Hematopoietic multipotent progenitor cell treated with erythropoietin and hydrocortisone succinate and interleukin-3 and kit ligand, for 15 days (in vitro differentiated cells): ENCODE data around the gene TRPV2.

ENCODE experiments used
- DNase-seq: peaks from one replicate; pipeline ENCODE4 v3.0.0-alpha.2; 2015; ENCODE audit warnings: low spot score

Gene TRPV2

DNA sequence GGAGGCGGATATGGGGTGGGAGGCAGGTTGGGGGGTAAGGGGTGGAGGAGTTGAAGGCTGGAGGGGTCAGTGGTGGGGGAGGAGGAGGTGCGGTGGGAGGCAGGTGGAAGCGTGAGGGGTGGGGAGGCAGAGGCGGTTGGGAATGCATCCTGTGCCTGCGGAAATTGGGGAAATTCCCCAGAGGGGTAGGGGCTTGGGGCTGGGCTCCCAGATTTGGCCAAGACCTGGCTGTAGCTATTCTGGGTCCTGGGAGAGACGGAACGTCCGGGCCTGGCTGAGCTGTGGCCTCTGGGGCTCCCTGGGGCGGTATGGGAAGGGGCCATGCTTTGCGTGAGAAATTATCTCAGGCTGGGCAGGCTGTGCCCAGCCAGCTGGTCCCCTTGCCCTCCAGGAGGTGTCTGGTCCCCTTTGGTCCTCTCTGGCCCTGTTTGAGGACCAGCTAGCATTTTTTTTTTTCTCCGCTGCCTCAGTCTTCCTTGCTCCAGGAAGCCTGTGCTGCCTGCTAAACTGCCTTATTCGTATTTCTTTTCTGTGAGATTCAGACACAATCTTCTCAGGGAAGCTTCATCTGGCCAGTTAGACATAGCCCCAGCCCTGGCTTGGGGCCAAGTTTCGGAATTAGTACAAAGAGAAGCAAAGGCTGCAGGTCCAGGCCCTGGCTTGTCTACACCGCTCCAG lies 7.3 kb upstream of the TRPV2 start:
- DNase-seq, result peak; percentile 47

GRCh38 chr17:16417399-16417798 lies 2.0 kb downstream of the TRPV2 start:
- no peak for DNase-seq

DNA sequence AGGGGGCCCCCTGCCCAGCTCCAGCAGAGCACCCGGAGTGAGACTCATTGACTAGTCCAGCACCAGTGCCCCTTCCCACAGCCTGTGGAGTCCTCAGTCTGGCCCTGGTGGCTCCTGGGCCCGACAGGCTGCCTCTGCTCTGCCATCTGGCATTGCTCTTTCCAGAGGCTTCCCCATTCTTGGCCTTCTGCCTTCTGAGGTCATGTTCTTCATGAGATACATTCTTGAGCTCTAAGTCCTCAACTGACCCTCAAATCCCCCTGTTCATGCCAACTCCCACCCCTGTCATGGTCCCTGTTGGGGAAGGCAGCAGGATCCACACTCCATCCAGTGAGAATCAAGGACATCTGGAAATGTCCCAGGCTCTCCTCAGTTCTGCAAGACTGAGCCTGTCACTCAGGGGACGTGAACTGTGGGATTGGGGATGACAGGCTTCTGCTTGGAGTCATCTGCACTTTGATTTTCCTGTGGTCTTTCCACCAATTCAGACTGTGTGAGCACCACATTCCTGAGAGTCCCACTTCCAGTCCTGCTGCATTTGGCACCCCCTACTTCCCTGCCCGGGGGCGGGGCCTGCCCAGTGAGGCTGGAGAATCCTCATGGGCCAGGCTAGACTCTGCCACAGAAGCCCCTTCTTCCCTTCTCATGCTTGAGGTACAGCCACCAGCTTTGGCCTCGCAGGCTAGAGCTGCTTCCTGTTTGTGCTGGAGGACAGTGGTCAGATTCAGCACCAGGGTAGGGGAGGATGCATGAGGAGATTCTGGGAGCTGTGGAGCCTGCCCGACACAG lies 2.7 kb downstream of the TRPV2 start:
- no peak for DNase-seq

GRCh38 chr17:16418685-16419068 lies 3.3 kb downstream of the TRPV2 start:
- no peak for DNase-seq

DNA sequence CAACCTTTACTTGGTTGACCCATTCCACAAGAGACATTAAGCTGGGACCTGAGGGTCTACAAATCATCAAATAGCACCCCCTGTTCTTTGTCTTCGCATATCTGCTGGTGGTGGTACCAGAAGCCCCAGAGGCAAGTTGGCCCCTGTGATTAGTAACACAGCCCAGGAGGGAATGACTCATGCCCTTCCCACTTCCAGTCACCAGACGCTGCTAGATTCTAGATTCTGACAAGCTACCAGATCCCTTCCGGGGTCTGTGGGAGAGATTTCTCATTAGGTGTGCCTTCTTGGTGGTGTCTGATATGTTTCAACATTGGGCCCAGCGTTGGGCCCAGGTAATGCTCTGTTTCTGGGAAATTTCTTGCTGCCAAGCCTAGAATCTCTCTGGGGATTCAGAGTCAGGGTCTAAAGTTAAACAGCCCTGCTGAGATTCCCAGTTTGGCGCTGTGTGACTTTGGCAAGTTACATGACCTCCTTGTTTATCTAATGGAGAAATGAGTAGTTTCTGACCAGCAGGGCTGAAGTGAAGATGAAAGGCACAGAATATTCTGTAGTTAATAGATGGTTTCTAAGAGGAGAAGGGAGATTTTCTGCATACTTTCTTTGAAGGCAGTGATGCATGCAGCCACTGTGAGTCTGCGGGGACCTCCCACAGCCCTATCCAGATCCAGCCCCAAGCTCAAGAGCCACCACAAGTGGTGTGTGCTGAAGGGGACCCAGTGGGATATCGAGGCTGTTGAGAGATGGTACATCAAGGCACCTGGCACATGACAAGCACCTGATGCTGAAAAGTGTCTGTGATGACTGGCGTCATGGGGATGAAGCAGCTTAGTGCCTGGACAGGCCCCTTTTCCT lies 3.9 kb downstream of the TRPV2 start:
- peak; percentile 53 for DNase-seq

GRCh38 chr17:16419929-16420271 lies 4.5 kb downstream of the TRPV2 start:
- DNase-seq, result no peak

DNA sequence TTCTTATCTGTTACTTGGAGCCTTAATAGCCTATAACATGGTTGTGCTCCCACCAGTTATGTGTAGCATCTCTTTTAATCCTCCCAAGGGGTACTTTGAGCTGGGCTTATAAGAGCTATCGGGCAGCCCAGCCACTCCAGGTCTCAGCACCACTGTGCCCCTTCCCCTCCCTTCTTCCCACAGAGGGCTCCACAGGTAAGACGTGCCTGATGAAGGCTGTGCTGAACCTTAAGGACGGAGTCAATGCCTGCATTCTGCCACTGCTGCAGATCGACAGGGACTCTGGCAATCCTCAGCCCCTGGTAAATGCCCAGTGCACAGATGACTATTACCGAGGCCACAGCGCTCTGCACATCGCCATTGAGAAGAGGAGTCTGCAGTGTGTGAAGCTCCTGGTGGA lies 7.0 kb downstream of the TRPV2 start:
- DNase-seq, result no peak

DNA sequence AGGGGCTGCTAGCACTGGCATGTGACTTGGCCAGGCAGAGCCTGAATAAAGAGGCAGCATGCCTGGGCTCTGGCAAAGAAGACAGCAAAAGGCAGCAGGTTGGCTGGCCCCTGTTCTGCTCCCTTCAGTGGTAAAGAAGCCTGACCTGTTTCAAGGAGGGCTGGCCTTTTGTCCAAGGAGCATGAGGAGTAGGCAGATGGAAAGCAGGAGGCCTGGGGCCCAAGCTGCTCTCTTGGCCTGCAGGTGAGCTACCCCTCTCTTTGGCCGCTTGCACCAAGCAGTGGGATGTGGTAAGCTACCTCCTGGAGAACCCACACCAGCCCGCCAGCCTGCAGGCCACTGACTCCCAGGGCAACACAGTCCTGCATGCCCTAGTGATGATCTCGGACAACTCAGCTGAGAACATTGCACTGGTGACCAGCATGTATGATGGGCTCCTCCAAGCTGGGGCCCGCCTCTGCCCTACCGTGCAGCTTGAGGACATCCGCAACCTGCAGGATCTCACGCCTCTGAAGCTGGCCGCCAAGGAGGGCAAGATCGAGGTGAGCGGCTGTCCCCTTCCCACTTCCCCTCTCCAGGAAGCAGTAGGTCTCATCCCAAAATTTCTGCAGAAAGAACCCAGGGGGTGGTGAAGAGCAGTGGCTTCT lies 8.0 kb downstream of the TRPV2 start:
- DNase-seq, result no peak

- DNase-seq, result no peak
These were observed 9.8 kb downstream of the TRPV2 start for GRCh38 chr17:16425202-16425601.

- DNase-seq, result no peak
These were observed 10.6 kb downstream of the TRPV2 start for GRCh38 chr17:16425698-16426659.

GRCh38 chr17:16427020-16427419 lies 11.6 kb downstream of the TRPV2 start:
- DNase-seq, result no peak

- DNase-seq, result peak; percentile 64
These were observed 12.9 kb downstream of the TRPV2 start for GRCh38 chr17:16428098-16428882.

- DNase-seq, result no peak
These were observed 13.7 kb downstream of the TRPV2 start for GRCh38 chr17:16429083-16429482.

DNA sequence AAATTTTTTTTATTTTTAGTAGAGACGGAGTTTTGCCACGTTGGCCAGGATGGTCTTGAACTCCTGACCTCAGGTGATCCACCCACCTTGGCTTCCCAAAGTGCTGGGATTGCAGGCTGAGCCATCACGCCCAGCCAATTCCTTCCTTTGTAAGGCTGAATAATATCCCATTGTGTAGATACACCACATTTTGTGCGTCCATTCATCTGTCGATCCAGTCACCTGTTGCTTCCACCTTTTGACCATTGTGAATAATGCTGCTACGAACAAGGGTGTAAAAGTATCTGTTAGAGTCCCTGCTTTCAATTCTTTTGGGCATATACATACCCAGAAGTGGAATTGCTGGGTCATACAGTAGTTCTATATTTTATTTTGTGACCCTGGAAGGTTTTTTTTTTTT lies 15.3 kb downstream of the TRPV2 start:
- DNase-seq, result no peak

DNA sequence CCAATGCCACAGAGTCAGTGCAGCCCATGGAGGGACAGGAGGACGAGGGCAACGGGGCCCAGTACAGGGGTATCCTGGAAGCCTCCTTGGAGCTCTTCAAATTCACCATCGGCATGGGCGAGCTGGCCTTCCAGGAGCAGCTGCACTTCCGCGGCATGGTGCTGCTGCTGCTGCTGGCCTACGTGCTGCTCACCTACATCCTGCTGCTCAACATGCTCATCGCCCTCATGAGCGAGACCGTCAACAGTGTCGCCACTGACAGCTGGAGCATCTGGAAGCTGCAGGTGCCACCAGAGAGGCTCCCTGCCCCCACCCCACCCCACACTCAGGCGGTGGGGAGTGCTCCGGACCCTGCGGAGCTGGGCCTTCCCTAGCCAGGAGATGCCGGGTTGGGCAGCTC lies 16.6 kb downstream of the TRPV2 start:
- DNase-seq, result no peak

- no peak for DNase-seq
These were observed 18.1 kb downstream of the TRPV2 start for GRCh38 chr17:16433514-16433913.

GRCh38 chr17:16434662-16435061 lies 19.3 kb downstream of the TRPV2 start:
- no peak for DNase-seq

- DNase-seq, result no peak
These were observed 20.8 kb downstream of the TRPV2 start for GRCh38 chr17:16435925-16436886.

GRCh38 chr17:16437083-16437482 lies 21.7 kb downstream of the TRPV2 start:
- no peak for DNase-seq
